Measurements from ENCODE around the gene MFN2. TPM values are rescaled to one million over a fixed set of nuclear protein-coding genes. Genes with fewer than 3 reads are reported as not detected.

Gene MFN2
- total RNA-seq, 2 donors from 2014 or later: 20.1 to 20.8 TPM

DNA sequence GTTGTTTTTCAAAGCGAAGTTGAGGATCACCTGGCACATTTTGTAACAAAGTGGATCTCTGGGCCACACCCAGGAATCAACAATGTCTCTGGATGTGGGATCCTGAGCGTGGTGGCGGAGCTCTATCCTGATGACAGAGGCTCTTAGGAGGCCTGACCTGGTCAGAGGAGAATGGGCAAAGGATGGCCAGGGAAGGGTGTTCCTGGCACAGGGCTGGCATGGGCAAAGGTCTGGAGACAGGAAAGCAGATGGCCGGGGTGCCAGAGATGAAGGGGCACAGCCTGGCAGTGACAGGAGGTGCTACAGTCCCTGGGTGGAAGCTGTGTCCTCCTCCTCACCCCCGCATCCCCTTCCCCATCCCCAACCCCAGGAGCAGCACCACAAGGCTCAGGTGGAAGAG, 20.0 kb upstream of the MFN2 start:
- ATAC-seq: no peak
- Histone ChIP-seq H3K36me3 (replicated peaks in 1 of 2; ENCODE audit: insufficient read depth in 1 of 2, low read depth in 2 of 2) (peaks cover 4 to 6% of the 10 kb centered on the region in 2 donors), H3K27me3 (no peaks in the 10 kb centered on the region), H3K4me3 (no peak overlapping the region), H3K9me3 (no peaks in the 10 kb centered on the region), H3K4me1 (no peaks in the 10 kb centered on the region), H3K27ac (peak overlapping the region in 1 of 4 donors; percentile 65)
- 91 to 94% methylated on average over 5 of the region's 5 CpGs for WGBS, 2 donors
- no peak for TF ChIP-seq POLR2A (IDR thresholded peaks at IDR 0.05)
- TF ChIP-seq, protein P1, sequence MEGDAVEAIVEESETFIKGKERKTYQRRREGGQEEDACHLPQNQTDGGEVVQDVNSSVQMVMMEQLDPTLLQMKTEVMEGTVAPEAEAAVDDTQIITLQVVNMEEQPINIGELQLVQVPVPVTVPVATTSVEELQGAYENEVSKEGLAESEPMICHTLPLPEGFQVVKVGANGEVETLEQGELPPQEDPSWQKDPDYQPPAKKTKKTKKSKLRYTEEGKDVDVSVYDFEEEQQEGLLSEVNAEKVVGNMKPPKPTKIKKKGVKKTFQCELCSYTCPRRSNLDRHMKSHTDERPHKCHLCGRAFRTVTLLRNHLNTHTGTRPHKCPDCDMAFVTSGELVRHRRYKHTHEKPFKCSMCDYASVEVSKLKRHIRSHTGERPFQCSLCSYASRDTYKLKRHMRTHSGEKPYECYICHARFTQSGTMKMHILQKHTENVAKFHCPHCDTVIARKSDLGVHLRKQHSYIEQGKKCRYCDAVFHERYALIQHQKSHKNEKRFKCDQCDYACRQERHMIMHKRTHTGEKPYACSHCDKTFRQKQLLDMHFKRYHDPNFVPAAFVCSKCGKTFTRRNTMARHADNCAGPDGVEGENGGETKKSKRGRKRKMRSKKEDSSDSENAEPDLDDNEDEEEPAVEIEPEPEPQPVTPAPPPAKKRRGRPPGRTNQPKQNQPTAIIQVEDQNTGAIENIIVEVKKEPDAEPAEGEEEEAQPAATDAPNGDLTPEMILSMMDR (IDR thresholded peaks at IDR 0.05): no peak
- no peak for DNase-seq
- intact Hi-C loops (cut with DNase I): loop anchor here (10.0 kb wide), 1 partner anchor 125 kb away; no protein-coding TSS in a partner anchor

DNA sequence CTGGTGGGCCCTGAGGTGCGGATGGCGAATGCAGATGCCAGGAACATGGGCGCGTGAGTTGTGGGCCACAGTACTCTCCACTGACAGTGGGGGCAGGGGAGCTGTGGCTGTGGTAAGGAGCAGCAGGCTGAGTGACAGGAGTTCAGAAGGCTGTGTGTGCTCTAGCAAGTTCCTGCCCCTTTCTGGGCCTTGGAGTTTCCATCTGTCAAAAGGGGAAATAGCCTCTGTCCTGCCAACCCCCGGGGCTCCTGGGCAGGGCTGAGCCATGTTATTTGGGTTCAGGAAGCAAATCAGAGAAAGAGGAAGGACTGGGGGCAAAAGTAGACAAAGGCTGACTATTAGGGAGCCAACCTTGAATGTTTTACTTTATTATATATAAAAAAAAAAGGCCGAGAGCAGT, 19.5 kb upstream of the MFN2 start:
- ATAC-seq: no peak
- DNase-seq: peak in 1 of 4 donors; percentile 38
- 78 to 96% methylated on average over 6 of the region's 6 CpGs for WGBS, 2 donors
- Histone ChIP-seq H3K4me3 (no peak overlapping the region), H3K27ac (peak overlapping the region in 1 of 4 donors; percentile 65), H3K27me3 (no peaks in the 10 kb centered on the region), H3K4me1 (no peaks in the 10 kb centered on the region), H3K9me3 (no peaks in the 10 kb centered on the region), H3K36me3 (replicated peaks in 1 of 2; ENCODE audit: insufficient read depth in 1 of 2, low read depth in 2 of 2) (peaks cover 6 to 7% of the 10 kb centered on the region in 2 donors)
- intact Hi-C loops (cut with DNase I): loop anchor here (10.0 kb wide), 1 partner anchor 126 kb away; no protein-coding TSS in a partner anchor
- TF ChIP-seq, protein P1 (IDR thresholded peaks at IDR 0.05): no peak
- no peak for TF ChIP-seq POLR2A (IDR thresholded peaks at IDR 0.05)

DNA sequence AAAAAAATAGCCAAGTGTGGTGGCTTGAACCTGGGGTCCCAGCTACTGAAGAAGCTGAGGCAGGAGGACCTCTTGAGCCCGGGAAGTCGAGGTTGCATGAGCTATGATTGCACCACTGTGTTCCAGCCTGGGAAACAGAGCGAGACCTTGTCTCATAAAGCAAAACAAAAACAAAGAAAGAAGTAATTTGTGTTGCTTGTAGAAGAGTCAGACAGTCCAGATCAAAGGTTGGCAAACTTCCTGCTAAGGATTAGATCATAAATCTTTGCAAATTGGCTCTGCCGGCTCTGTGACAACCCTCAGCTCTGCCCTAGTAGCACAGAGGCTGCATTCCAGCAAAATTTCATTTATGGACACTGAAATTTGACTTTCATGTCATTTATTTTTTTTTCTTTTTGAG, 19.0 kb upstream of the MFN2 start:
- Histone ChIP-seq H3K4me1 (no peaks in the 10 kb centered on the region), H3K36me3 (replicated peaks in 1 of 2; ENCODE audit: insufficient read depth in 1 of 2, low read depth in 2 of 2) (peaks cover 6 to 11% of the 10 kb centered on the region in 2 donors), H3K4me3 (no peak overlapping the region), H3K27me3 (no peaks in the 10 kb centered on the region), H3K27ac (peak overlapping the region in 1 of 4 donors; percentile 65), H3K9me3 (no peaks in the 10 kb centered on the region)
- no peak for TF ChIP-seq POLR2A (IDR thresholded peaks at IDR 0.05)
- TF ChIP-seq, protein P1 (IDR thresholded peaks at IDR 0.05): no peak
- intact Hi-C loops (cut with DNase I): loop anchor here (10.0 kb wide), 1 partner anchor 126 kb away; no protein-coding TSS in a partner anchor
- 57 to 60% methylated on average over 4 of the region's 4 CpGs for WGBS, 2 donors
- ATAC-seq (no peak), DNase-seq (no peak)

DNA sequence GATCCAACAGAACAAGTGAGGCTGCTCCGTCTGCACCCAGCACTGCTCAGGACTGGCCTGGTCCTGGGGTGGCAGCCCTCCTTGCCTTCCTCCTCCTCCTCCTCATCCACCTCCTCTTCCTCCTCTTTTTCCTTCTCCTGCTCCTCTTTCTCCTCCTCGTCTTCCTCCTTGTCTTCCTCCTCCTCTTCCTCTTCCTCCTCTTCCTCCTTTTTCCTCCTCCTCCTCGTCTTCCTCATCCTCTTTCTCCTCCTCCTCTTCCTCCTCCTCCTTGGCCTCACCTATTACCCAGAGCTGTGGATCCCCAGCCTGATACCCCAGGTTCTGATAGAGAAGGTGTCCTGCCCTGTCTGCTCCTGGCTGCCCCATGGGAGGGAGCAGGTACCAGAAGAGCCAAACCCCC, 16.6 kb upstream of the MFN2 start:
- no peak for TF ChIP-seq POLR2A (IDR thresholded peaks at IDR 0.05)
- TF ChIP-seq, protein P1 (IDR thresholded peaks at IDR 0.05): no peak
- no peak overlapping the region for H3K4me3 ChIP-seq

DNA sequence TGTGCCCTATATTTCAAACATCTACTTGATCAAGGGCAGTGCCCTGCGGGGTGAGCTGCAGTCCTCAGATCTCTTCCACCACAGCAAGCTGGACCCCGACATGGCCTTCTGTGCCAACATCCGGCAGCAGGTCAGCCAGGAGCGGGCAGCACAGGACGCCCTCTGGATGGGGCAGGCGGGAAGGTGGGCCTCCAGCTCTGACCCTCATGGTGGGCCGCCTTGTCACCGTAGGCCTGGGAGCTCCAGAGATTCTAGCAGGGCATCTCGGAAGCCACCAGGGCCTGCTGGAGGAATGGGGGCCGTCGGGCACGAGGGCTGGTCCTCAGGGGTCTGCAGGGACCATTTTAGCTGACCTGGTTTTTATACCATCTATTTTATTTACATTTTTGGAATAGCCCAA, 15.6 kb upstream of the MFN2 start:
- Histone ChIP-seq H3K36me3 (replicated peaks in 1 of 2; ENCODE audit: insufficient read depth in 1 of 2, low read depth in 2 of 2) (peaks cover 0 to 9% of the 10 kb centered on the region in 2 donors), H3K27ac (no peak overlapping the region), H3K27me3 (no peaks in the 10 kb centered on the region), H3K4me3 (no peak overlapping the region), H3K4me1 (peaks cover 10% of the 10 kb centered on the region), H3K9me3 (no peaks in the 10 kb centered on the region)
- no peak for TF ChIP-seq POLR2A (IDR thresholded peaks at IDR 0.05)
- TF ChIP-seq, protein P1 (IDR thresholded peaks at IDR 0.05): no peak
- intact Hi-C loops (cut with DNase I): loop anchor here (10.0 kb wide), 1 partner anchor 130 kb away; no protein-coding TSS in a partner anchor
- 90 to 92% methylated on average over 8 to 12 of the region's 12 CpGs for WGBS, 2 donors
- DNase-seq (no peak), ATAC-seq (no peak)

More for the DNA sequence above, 16.6 kb upstream of the MFN2 start:
- WGBS, 2 donors: 81 to 83% methylated on average over 3 of the region's 3 CpGs
- no peak for ATAC-seq
- intact Hi-C loops (cut with DNase I): loop anchor here (10.0 kb wide), 1 partner anchor 129 kb away; no protein-coding TSS in a partner anchor
- Histone ChIP-seq H3K9me3 (no peaks in the 10 kb centered on the region), H3K27me3 (no peaks in the 10 kb centered on the region), H3K36me3 (replicated peaks in 1 of 2; ENCODE audit: insufficient read depth in 1 of 2, low read depth in 2 of 2) (peaks cover 1 to 9% of the 10 kb centered on the region in 2 donors), H3K4me1 (peaks cover 10% of the 10 kb centered on the region), H3K27ac (no peak overlapping the region)
- DNase-seq: no peak
